WTC11 (cell line): Measurements from ENCODE around the gene PFKP. TPM values are rescaled to one million over a fixed set of nuclear protein-coding genes. Genes with fewer than 3 reads are reported as not detected.

Experiments used
- ATAC-seq: fragments of 200-7000 bp; cut with Tn5 transposase; 2 replicates; pipeline ENCODE4 v1.10.0; 2021; ENCODE audit warnings: mild to moderate bottlenecking, moderate library complexity
- CTCF ChIA-PET: fragments of 300-600 bp; sonication (Branson Sonifier 250); formaldehyde crosslinking; loops from one replicate; lab custom pipeline; 2021; ENCODE audit warnings: antibody characterized with exemption; lab: Charles Lee
- POLR2A ChIA-PET: fragments of 350-600 bp; sonication (Branson Sonifier 250); formaldehyde crosslinking; loops from one replicate; lab custom pipeline; 2021; ENCODE audit warnings: antibody characterized with exemption; lab: Charles Lee
- DNase-seq: peaks from one replicate; pipeline ENCODE4 v3.0.0; 2021; ENCODE audit warnings: low spot score
- H3K27ac Mint-ChIP-seq: 2 replicates; pipeline ENCODE4 v1.8.0; 2021; ENCODE audit warnings: mixed read lengths
- H3K27me3 Mint-ChIP-seq: 2 replicates; pipeline ENCODE4 v1.8.0; 2021; ENCODE audit warnings: low read depth, mild to moderate bottlenecking, moderate library complexity, mixed read lengths
- H3K36me3 Mint-ChIP-seq: 2 replicates; pipeline ENCODE4 v1.8.0; 2021; ENCODE audit warnings: mixed read lengths
- H3K4me1 Mint-ChIP-seq: 2 replicates; pipeline ENCODE4 v1.8.0; 2022; ENCODE audit warnings: mixed read lengths
- H3K4me3 Mint-ChIP-seq: 2 replicates; pipeline ENCODE4 v1.8.0; 2021; ENCODE audit warnings: mild to moderate bottlenecking, moderate library complexity, mixed read lengths
- H3K9me3 Mint-ChIP-seq: 2 replicates; pipeline ENCODE4 v1.8.0; 2021; ENCODE audit warnings: mixed read lengths
- CDX4 ChIP-seq: fragments of 250-450 bp; sonication (Bioruptor Pico); IDR thresholded peaks from 2 replicates; pipeline ENCODE4 v1.9.0; 2021; ENCODE audit warnings: moderate library complexity, mild to moderate bottlenecking, inconsistent platforms, borderline replicate concordance
- CREM ChIP-seq: sonication (generic); formaldehyde crosslinking; IDR thresholded peaks from 2 replicates; pipeline ENCODE4 v1.8.1; 2022; ENCODE audit warnings: mild to moderate bottlenecking, missing genetic modification reagents, moderate library complexity
- E2F1 ChIP-seq: sonication (generic); formaldehyde crosslinking; IDR thresholded peaks from 2 replicates; pipeline ENCODE4 v1.8.0; 2022; ENCODE audit warnings: mild to moderate bottlenecking, missing genetic modification reagents
- FOXK1 ChIP-seq: sonication (generic); formaldehyde crosslinking; IDR thresholded peaks from 2 replicates; pipeline ENCODE4 v1.8.0; 2022; ENCODE audit warnings: mild to moderate bottlenecking, moderate library complexity, missing genetic modification reagents
- GABPB1 ChIP-seq: sonication (generic); formaldehyde crosslinking; IDR thresholded peaks from 2 replicates; pipeline ENCODE4 v1.8.1; 2023; ENCODE audit warnings: mild to moderate bottlenecking, missing genetic modification reagents
- HMGA2 ChIP-seq: fragments of 250-450 bp; sonication (Bioruptor Pico); IDR thresholded peaks from 2 replicates; pipeline ENCODE4 v1.4.0; 2021; ENCODE audit warnings: mild to moderate bottlenecking, moderate library complexity
- HMGXB4 ChIP-seq: sonication (generic); formaldehyde crosslinking; IDR thresholded peaks from 2 replicates; pipeline ENCODE4 v1.8.1; 2023; ENCODE audit warnings: mild to moderate bottlenecking, moderate library complexity, missing genetic modification reagents
- JAZF1 ChIP-seq: fragments of 250-450 bp; sonication (Bioruptor Pico); IDR thresholded peaks from 2 replicates; pipeline ENCODE4 v1.9.0; 2021; ENCODE audit warnings: moderate library complexity, mild to moderate bottlenecking, inconsistent platforms
- NFATC4 ChIP-seq: fragments of 250-450 bp; sonication (Bioruptor Pico); IDR thresholded peaks from 2 replicates; pipeline ENCODE4 v1.9.0; 2021; ENCODE audit warnings: mild to moderate bottlenecking
- NFYB ChIP-seq: sonication (generic); formaldehyde crosslinking; conservative IDR thresholded peaks from 2 replicates; pipeline ENCODE4 v1.8.0; 2022; ENCODE audit warnings: low read depth, missing genetic modification reagents
- NR1H2 ChIP-seq: sonication (generic); formaldehyde crosslinking; IDR thresholded peaks from 2 replicates; pipeline ENCODE4 v1.9.0; 2021; ENCODE audit warnings: mild to moderate bottlenecking, moderate library complexity, missing genetic modification reagents
- PREB ChIP-seq: sonication (generic); formaldehyde crosslinking; IDR thresholded peaks from 2 replicates; pipeline ENCODE4 v1.8.1; 2022; ENCODE audit warnings: mild to moderate bottlenecking, missing genetic modification reagents, moderate library complexity, borderline replicate concordance
- SOX15 ChIP-seq: fragments of 250-450 bp; sonication (Bioruptor Pico); IDR thresholded peaks from 2 replicates; pipeline ENCODE4 v1.9.0; 2021; ENCODE audit warnings: mild to moderate bottlenecking
- SP1 ChIP-seq: sonication (generic); formaldehyde crosslinking; conservative IDR thresholded peaks from 2 replicates; pipeline ENCODE4 v1.8.1; 2022; ENCODE audit warnings: missing genetic modification reagents
- ZBTB43 ChIP-seq: sonication (generic); formaldehyde crosslinking; IDR thresholded peaks from 2 replicates; pipeline ENCODE4 v1.8.1; 2023; ENCODE audit warnings: mild to moderate bottlenecking, missing genetic modification reagents
- ZNF138 ChIP-seq: sonication (generic); formaldehyde crosslinking; conservative IDR thresholded peaks from 2 replicates; pipeline ENCODE4 v1.8.1; 2022; ENCODE audit warnings: mild to moderate bottlenecking, moderate library complexity, missing genetic modification reagents
- ZNF317 ChIP-seq: sonication (generic); formaldehyde crosslinking; IDR thresholded peaks from 2 replicates; pipeline ENCODE4 v1.8.1; 2023; ENCODE audit warnings: low read depth, mild to moderate bottlenecking, moderate library complexity, missing genetic modification reagents, borderline replicate concordance
- ZNF396 ChIP-seq: fragments of 250-450 bp; sonication (Bioruptor Pico); IDR thresholded peaks from 2 replicates; pipeline ENCODE4 v1.8.0; 2021; ENCODE audit warnings: mild to moderate bottlenecking, moderate library complexity, borderline replicate concordance
- total RNA-seq: library from RNA; stranded (reverse); gene quantifications from 3 replicates; pipeline ENCODE4 v1.2.3, GENCODE V29; 2021
- TF ChIP-seq, protein P1 (sequence below): sonication (generic); formaldehyde crosslinking; IDR thresholded peaks from 2 replicates; pipeline ENCODE4 v1.8.0; 2022; ENCODE audit warnings: mild to moderate bottlenecking, missing genetic modification reagents
- TF ChIP-seq, protein P2 (sequence below): sonication (generic); formaldehyde crosslinking; conservative IDR thresholded peaks from 2 replicates; pipeline ENCODE4 v1.8.1; 2022; ENCODE audit warnings: mild to moderate bottlenecking, missing genetic modification reagents
- TF ChIP-seq, protein P3 (sequence below): sonication (generic); formaldehyde crosslinking; IDR thresholded peaks from 2 replicates; pipeline ENCODE4 v1.8.0; 2023; ENCODE audit warnings: missing genetic modification reagents, mild to moderate bottlenecking, borderline replicate concordance

Gene PFKP
- total RNA-seq, 1 experiment from 2014 or later = 127 TPM

DNA sequence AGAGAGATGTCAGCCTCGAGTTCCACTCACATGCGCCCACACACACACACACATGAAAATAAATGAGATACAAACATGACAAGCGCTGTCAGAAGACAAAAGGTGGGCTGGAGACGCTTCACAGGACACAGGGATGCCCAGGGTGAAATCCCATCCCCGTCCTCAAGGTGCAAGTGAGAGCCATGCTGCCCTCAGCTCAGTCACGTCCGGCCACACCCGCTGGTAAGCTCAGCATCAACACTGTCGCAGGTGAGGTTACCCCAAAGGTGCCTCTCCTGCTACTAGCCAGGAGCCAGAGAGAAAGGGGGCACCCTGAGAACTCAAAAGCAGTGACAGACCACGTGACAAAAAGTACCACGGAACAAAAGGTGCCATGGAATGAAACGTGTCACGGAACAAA lies 83.0 kb downstream of the PFKP start:
- H3K27me3 Mint-ChIP-seq = no peaks in the 10 kb centered on the region
- POLR2A ChIA-PET = no interaction called here
- TF ChIP-seq GABPB1 (CRISPR knock-in tag) (no peak), E2F1 (CRISPR knock-in tag) (no peak), SOX15 (CRISPR knock-in tag) (no peak), CREM (CRISPR knock-in tag) (no peak), SP1 (CRISPR knock-in tag) (no peak), HMGA2 (no peak), ZBTB43 (CRISPR knock-in tag) (no peak), ZNF396 (no peak)
- TF ChIP-seq, protein P1, sequence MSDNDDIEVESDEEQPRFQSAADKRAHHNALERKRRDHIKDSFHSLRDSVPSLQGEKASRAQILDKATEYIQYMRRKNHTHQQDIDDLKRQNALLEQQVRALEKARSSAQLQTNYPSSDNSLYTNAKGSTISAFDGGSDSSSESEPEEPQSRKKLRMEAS (CRISPR knock-in tag) = no peak
- CTCF ChIA-PET = interaction anchor here (0.6 kb wide), 1 partner anchor 227 kb away, joined by 3 read pairs; no protein-coding TSS in a partner anchor
- no peak overlapping the region for H3K4me3 Mint-ChIP-seq
- no peaks in the 10 kb centered on the region for H3K4me1 Mint-ChIP-seq
- H3K36me3 Mint-ChIP-seq = peaks cover 47% of the 10 kb centered on the region
- no peaks in the 10 kb centered on the region for H3K9me3 Mint-ChIP-seq
- no peak for DNase-seq
- no peak overlapping the region for H3K27ac Mint-ChIP-seq
- ATAC-seq = no peak

GRCh38 chr10:3150961-3151360 lies 83.6 kb downstream of the PFKP start:
- DNase-seq = no peak
- Mint-ChIP-seq H3K4me3 (no peak overlapping the region), H3K9me3 (no peaks in the 10 kb centered on the region)
- TF ChIP-seq, protein P2, sequence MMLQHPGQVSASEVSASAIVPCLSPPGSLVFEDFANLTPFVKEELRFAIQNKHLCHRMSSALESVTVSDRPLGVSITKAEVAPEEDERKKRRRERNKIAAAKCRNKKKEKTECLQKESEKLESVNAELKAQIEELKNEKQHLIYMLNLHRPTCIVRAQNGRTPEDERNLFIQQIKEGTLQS = no peak
- TF ChIP-seq HMGXB4 (no peak), NR1H2 (no peak)
- TF ChIP-seq, all 79 proteins: peak for 0
- ChIA-PET CTCF (interaction anchor here (0.6 kb wide), 1 partner anchor 228 kb away, joined by 3 read pairs; no protein-coding TSS in a partner anchor), POLR2A (no interaction called here)
- Mint-ChIP-seq H3K27ac (no peak overlapping the region; the same call in 1 of the 2 replicates), H3K4me1 (no peaks in the 10 kb centered on the region), H3K27me3 (no peaks in the 10 kb centered on the region), H3K36me3 (peaks cover 43% of the 10 kb centered on the region)
- ATAC-seq = no peak

GRCh38 chr10:3151889-3152565 lies 84.7 kb downstream of the PFKP start:
- ChIA-PET POLR2A (no interaction called here), CTCF (no interaction called here)
- Mint-ChIP-seq H3K4me1 (no peaks in the 10 kb centered on the region), H3K9me3 (no peaks in the 10 kb centered on the region), H3K27ac (no peak overlapping the region), H3K36me3 (peaks cover 44% of the 10 kb centered on the region), H3K27me3 (no peaks in the 10 kb centered on the region), H3K4me3 (no peak overlapping the region)
- no peak for ATAC-seq
- DNase-seq = no peak
- TF ChIP-seq CREM (CRISPR knock-in tag) = no peak
- TF ChIP-seq NFATC4 (CRISPR knock-in tag) = no peak
- TF ChIP-seq ZNF396 = no peak
- no peak for TF ChIP-seq FOXK1 (CRISPR knock-in tag)
- no peak for TF ChIP-seq ZNF317 (CRISPR knock-in tag)
- no peak for TF ChIP-seq CDX4
- TF ChIP-seq JAZF1 (CRISPR knock-in tag) = no peak
- no peak for TF ChIP-seq PREB (CRISPR knock-in tag)
- TF ChIP-seq, protein P3, sequence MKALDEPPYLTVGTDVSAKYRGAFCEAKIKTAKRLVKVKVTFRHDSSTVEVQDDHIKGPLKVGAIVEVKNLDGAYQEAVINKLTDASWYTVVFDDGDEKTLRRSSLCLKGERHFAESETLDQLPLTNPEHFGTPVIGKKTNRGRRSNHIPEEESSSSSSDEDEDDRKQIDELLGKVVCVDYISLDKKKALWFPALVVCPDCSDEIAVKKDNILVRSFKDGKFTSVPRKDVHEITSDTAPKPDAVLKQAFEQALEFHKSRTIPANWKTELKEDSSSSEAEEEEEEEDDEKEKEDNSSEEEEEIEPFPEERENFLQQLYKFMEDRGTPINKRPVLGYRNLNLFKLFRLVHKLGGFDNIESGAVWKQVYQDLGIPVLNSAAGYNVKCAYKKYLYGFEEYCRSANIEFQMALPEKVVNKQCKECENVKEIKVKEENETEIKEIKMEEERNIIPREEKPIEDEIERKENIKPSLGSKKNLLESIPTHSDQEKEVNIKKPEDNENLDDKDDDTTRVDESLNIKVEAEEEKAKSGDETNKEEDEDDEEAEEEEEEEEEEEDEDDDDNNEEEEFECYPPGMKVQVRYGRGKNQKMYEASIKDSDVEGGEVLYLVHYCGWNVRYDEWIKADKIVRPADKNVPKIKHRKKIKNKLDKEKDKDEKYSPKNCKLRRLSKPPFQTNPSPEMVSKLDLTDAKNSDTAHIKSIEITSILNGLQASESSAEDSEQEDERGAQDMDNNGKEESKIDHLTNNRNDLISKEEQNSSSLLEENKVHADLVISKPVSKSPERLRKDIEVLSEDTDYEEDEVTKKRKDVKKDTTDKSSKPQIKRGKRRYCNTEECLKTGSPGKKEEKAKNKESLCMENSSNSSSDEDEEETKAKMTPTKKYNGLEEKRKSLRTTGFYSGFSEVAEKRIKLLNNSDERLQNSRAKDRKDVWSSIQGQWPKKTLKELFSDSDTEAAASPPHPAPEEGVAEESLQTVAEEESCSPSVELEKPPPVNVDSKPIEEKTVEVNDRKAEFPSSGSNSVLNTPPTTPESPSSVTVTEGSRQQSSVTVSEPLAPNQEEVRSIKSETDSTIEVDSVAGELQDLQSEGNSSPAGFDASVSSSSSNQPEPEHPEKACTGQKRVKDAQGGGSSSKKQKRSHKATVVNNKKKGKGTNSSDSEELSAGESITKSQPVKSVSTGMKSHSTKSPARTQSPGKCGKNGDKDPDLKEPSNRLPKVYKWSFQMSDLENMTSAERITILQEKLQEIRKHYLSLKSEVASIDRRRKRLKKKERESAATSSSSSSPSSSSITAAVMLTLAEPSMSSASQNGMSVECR = no peak
- TF ChIP-seq NFYB (CRISPR knock-in tag) = no peak
- no peak for TF ChIP-seq ZNF138 (CRISPR knock-in tag)
